Measurements from ENCODE around the gene TDRKH.

The TDRKH gene

GRCh38 chr1:151803915-151804314, 13.6 kb upstream of the TDRKH start:
- no peak for DNase-seq (ENCODE audit: low read depth)
- no peak overlapping the region for H3K4me3 ChIP-seq (ENCODE audit: low read length)
- TF ChIP-seq, protein P1, sequence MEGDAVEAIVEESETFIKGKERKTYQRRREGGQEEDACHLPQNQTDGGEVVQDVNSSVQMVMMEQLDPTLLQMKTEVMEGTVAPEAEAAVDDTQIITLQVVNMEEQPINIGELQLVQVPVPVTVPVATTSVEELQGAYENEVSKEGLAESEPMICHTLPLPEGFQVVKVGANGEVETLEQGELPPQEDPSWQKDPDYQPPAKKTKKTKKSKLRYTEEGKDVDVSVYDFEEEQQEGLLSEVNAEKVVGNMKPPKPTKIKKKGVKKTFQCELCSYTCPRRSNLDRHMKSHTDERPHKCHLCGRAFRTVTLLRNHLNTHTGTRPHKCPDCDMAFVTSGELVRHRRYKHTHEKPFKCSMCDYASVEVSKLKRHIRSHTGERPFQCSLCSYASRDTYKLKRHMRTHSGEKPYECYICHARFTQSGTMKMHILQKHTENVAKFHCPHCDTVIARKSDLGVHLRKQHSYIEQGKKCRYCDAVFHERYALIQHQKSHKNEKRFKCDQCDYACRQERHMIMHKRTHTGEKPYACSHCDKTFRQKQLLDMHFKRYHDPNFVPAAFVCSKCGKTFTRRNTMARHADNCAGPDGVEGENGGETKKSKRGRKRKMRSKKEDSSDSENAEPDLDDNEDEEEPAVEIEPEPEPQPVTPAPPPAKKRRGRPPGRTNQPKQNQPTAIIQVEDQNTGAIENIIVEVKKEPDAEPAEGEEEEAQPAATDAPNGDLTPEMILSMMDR (conservative IDR thresholded peaks at IDR 0.05; ENCODE audit: low read length): no peak

GRCh38 chr1:151803164-151803563, 12.9 kb upstream of the TDRKH start:
- H3K4me3 ChIP-seq (ENCODE audit: low read length): no peak overlapping the region
- no peak for DNase-seq (ENCODE audit: low read depth)
- TF ChIP-seq, protein P1 (conservative IDR thresholded peaks at IDR 0.05; ENCODE audit: low read length): no peak

DNA sequence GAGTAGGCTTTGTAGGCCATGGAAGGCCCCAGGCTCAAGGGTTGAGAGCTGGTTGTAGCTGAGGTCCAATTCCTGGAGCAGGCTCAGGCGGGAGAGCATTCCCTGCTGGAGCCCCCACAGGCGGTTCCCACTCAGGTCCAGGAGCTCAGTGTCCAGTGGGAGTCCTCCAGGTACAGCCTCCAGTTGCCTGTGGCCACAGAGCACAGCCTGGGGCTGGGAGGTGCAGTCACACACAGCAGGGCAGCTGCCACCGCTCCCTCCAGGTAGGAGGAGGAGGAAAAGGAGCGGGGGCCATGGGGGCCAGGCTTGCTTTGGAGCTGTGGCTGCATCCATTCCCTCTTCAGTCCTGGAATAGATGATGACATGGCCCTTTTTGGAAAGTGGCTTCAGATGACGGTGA, 12.1 kb upstream of the TDRKH start:
- TF ChIP-seq, protein P1 (conservative IDR thresholded peaks at IDR 0.05; ENCODE audit: low read length): no peak
- DNase-seq (ENCODE audit: low read depth): no peak

DNA sequence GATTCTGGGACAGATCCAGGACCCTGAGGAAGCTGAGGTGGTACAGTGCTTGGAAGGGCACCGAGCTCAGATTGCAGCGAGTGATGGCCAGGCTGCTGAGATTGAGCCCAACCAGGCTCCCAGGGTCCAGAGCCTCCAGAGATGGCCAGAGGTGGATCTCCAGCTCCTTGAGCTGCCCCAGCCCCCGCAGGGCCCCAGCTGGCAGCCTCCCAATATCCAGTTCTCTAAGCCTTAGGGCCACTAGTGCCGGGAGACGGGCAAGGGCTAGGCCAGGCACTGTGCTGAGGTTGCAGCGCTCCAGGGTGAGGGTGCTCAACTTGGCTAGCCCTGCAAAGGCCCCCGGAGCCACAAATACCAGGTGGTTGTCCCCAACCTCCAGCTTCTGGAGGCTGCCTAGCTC, 11.5 kb upstream of the TDRKH start:
- no peak for DNase-seq (ENCODE audit: low read depth)
- TF ChIP-seq, protein P1 (conservative IDR thresholded peaks at IDR 0.05; ENCODE audit: low read length): no peak
- H3K4me3 ChIP-seq (ENCODE audit: low read length): no peak overlapping the region

More for the DNA sequence above, 12.1 kb upstream of the TDRKH start:
- no peak overlapping the region for H3K4me3 ChIP-seq (ENCODE audit: low read length)

DNA sequence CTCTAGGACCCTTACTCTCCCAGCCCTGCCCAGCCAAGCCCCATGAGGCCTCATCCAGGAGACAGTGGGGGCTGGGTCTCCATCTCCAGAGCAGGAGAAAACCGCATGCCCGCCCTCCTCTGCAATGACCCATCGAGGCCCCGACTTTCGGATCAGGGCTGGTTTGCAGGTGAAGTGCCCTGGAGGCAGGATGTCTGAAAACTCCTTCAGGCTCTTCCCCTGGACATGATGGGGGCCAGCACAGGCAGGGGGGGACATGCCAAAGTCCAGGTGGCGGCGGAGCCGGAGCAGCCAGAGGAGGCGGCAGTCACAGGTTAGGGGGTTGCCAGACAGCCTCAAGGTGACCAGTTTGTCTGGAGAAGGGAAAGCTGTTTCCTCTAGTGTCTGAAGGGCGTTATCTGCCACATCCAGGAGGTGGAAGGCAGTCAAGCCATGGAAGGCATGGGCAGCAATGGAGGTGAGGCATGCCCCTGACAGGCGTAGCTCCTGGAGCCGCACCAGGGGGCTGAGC, 11.1 kb upstream of the TDRKH start:
- TF ChIP-seq, protein P1 (conservative IDR thresholded peaks at IDR 0.05; ENCODE audit: low read length): no peak
- no peak for DNase-seq (ENCODE audit: low read depth)
- no peak overlapping the region for H3K4me3 ChIP-seq (ENCODE audit: low read length)

- no peak for DNase-seq (ENCODE audit: low read depth)
- H3K4me3 ChIP-seq (ENCODE audit: low read length): no peak overlapping the region
- TF ChIP-seq, protein P1 (conservative IDR thresholded peaks at IDR 0.05; ENCODE audit: low read length): no peak
These were observed 10.5 kb upstream of the TDRKH start for GRCh38 chr1:151800830-151801229.

GRCh38 chr1:151799179-151800022, 9.1 kb upstream of the TDRKH start:
- TF ChIP-seq, protein P1 (conservative IDR thresholded peaks at IDR 0.05; ENCODE audit: low read length): no peak
- DNase-seq (ENCODE audit: low read depth): no peak
- no peak overlapping the region for H3K4me3 ChIP-seq (ENCODE audit: low read length)
